ENCODE measurements around the gene MLIP. TPM values are rescaled to one million over a fixed set of nuclear protein-coding genes. Genes with fewer than 3 reads are reported as not detected.

The MLIP gene
- total and polyA plus RNA-seq, 8 donors: 0.09 to 0.70 (median 0.23) TPM

GRCh38 chr6:54299542-54300269 lies 188.5 kb downstream of the MLIP start:
- DNase-seq (no peak), ATAC-seq (no peak)
- intact Hi-C loops (cut with DNase I): no loop called here
- no peaks in the 10 kb centered on the region for H3K36me3 ChIP-seq
- H3K27me3 ChIP-seq: no peaks in the 10 kb centered on the region
- TF ChIP-seq CTCF (IDR thresholded peaks at IDR 0.05): no peak
- H3K27ac ChIP-seq: no peak overlapping the region
- H3K4me1 ChIP-seq: no peaks in the 10 kb centered on the region
- H3K9me3 ChIP-seq: no peaks in the 10 kb centered on the region
- no peak overlapping the region for H3K4me3 ChIP-seq

GRCh38 chr6:54301770-54302169 lies 190.5 kb downstream of the MLIP start:
- intact Hi-C loops (cut with DNase I): no loop called here

GRCh38 chr6:54307439-54307910 lies 196.2 kb downstream of the MLIP start:
- no peak for DNase-seq
- Histone ChIP-seq H3K4me1 (no peaks in the 10 kb centered on the region), H3K36me3 (no peaks in the 10 kb centered on the region), H3K4me3 (no peak overlapping the region), H3K27me3 (no peaks in the 10 kb centered on the region), H3K27ac (no peak overlapping the region), H3K9me3 (no peaks in the 10 kb centered on the region)
- no peak for ATAC-seq
- intact Hi-C loops (cut with DNase I): no loop called here
- no peak for TF ChIP-seq CTCF (IDR thresholded peaks at IDR 0.05)

More at GRCh38 chr6:54301770-54302169, 190.5 kb downstream of the MLIP start:
- no peaks in the 10 kb centered on the region for H3K9me3 ChIP-seq
- ATAC-seq: no peak
- H3K27ac ChIP-seq: no peak overlapping the region
- H3K4me3 ChIP-seq: no peak overlapping the region
- H3K27me3 ChIP-seq: no peaks in the 10 kb centered on the region
- TF ChIP-seq CTCF (IDR thresholded peaks at IDR 0.05): no peak
- no peaks in the 10 kb centered on the region for H3K36me3 ChIP-seq
- no peaks in the 10 kb centered on the region for H3K4me1 ChIP-seq
- no peak for DNase-seq

DNA sequence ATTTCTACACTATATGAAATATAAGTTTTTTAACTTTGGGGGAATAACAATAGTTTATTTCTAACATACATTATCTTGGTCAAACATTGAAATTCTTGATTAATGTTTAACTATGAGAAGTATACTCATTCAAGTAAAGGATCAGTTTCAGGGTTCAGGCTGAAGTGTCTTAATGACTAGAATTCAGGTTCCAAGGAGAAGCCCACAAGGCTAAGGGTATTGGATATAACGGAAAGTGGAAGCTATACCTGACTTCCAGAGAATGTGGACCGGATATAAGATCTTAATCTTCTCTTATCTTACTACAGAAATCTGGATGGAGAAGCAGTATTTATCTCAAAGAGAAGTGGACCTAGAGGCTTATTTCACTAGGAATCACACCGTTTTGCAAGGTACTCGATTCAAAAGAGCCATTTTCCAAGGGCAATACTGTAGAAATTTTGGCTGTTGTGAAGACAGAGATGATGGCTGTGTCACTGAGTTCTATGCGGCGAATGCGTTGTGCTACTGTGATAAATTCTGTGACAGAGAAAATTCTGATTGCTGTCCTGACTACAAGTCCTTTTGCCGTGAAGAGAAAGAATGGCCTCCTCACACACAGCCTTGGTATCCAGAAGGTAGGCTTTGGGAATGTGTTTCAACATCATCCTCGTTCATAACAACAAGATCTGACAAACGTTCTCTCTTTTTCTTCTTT lies 197.2 kb downstream of the MLIP start, which contains the start of gene TINAG:
TINAG (plus strand) TSS at position 153 of the 697 bp plus-strand sequence; CDS start at position 263, 110 bp downstream.
- TF ChIP-seq CTCF (IDR thresholded peaks at IDR 0.05): no peak
- ATAC-seq: no peak

GRCh38 chr6:54308986-54309315 lies 197.7 kb downstream of the MLIP start:
- H3K4me1 ChIP-seq: no peaks in the 10 kb centered on the region
- ATAC-seq (no peak), DNase-seq (no peak)
- intact Hi-C loops (cut with DNase I): no loop called here
- H3K9me3 ChIP-seq: no peaks in the 10 kb centered on the region
- H3K36me3 ChIP-seq: no peaks in the 10 kb centered on the region
- H3K4me3 ChIP-seq: no peak overlapping the region
- no peak for TF ChIP-seq CTCF (IDR thresholded peaks at IDR 0.05)
- H3K27ac ChIP-seq: no peak overlapping the region
- no peaks in the 10 kb centered on the region for H3K27me3 ChIP-seq

More for the DNA sequence above, 197.2 kb downstream of the MLIP start, which contains the start of gene TINAG:
- Histone ChIP-seq H3K36me3 (no peaks in the 10 kb centered on the region), H3K4me3 (no peak within 1 kb of the TSS), H3K27me3 (no peaks in the 10 kb centered on the region), H3K27ac (no peak within 1 kb of the TSS), H3K9me3 (no peaks in the 10 kb centered on the region), H3K4me1 (no peaks in the 10 kb centered on the region)
- intact Hi-C loops (cut with DNase I): no loop called here
- DNase-seq: no peak
